ENCODE data around the gene SPATA7. TPM values are rescaled to one million over a fixed set of nuclear protein-coding genes. Genes with fewer than 3 reads are reported as not detected.

Gene SPATA7
- total RNA-seq, 4 donors from 2014 or later = 2.8 to 15.7 (median 10.8) TPM

- intact Hi-C loops (cut with DNase I; ENCODE audit: low total_unique reads) (no loop called here), in situ Hi-C loops (cut with MboI; ENCODE audit: low pct_ligation_motif_present in 1 of 4, low pct_unique_long_range_greater_than_20kb in 1 of 4, low sequenced_read_pairs in 3 of 4) (no loop called here)
- Histone ChIP-seq H3K36me3 (no peaks in the 10 kb centered on the region), H3K4me3 (no peak overlapping the region), H3K4me1 (no peaks in the 10 kb centered on the region), H3K9me3 (no peaks in the 10 kb centered on the region), H3K27me3 (no peaks in the 10 kb centered on the region), H3K27ac (no peak overlapping the region)
- TF ChIP-seq EP300 (IDR thresholded peaks at IDR 0.05; ENCODE audit: low read depth) = no peak
- TF ChIP-seq POLR2A (IDR thresholded peaks at IDR 0.05) = no peak
- no peak for DNase-seq
- 51 to 73% methylated on average over 2 of the region's 2 CpGs for WGBS, 2 donors (ENCODE audit: low coverage in 1 of 2)
These were observed 26.0 kb upstream of the SPATA7 start for GRCh38 chr14:88359500-88359899.

DNA sequence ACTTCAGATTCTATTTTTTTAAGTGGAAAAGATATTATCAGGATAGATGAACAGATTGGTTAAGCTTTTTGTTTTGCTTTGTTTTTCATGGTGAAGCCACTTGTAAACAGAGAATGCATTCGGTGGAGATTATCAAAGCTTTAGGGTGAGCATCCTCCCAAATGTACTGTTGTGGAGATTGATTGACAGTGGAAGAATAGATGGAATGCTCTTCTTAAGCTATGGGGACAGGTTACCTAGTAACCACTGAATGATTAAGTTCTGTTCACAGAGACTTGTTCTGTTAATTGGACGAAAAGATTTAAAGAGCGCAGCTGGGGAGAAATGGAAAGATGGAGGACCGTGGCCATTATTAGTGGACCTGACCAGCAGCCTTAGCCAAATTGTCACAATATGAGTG, 21.8 kb upstream of the SPATA7 start:
- no peak overlapping the region for H3K27ac ChIP-seq
- no peaks in the 10 kb centered on the region for H3K36me3 ChIP-seq
- no peaks in the 10 kb centered on the region for H3K27me3 ChIP-seq
- TF ChIP-seq POLR2A (IDR thresholded peaks at IDR 0.05) = no peak
- no peak for TF ChIP-seq POLR2AphosphoS5 (IDR thresholded peaks at IDR 0.05)
- TF ChIP-seq EP300 (IDR thresholded peaks at IDR 0.05; ENCODE audit: low read depth) = no peak
- TF ChIP-seq, protein P1, sequence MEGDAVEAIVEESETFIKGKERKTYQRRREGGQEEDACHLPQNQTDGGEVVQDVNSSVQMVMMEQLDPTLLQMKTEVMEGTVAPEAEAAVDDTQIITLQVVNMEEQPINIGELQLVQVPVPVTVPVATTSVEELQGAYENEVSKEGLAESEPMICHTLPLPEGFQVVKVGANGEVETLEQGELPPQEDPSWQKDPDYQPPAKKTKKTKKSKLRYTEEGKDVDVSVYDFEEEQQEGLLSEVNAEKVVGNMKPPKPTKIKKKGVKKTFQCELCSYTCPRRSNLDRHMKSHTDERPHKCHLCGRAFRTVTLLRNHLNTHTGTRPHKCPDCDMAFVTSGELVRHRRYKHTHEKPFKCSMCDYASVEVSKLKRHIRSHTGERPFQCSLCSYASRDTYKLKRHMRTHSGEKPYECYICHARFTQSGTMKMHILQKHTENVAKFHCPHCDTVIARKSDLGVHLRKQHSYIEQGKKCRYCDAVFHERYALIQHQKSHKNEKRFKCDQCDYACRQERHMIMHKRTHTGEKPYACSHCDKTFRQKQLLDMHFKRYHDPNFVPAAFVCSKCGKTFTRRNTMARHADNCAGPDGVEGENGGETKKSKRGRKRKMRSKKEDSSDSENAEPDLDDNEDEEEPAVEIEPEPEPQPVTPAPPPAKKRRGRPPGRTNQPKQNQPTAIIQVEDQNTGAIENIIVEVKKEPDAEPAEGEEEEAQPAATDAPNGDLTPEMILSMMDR (IDR thresholded peaks at IDR 0.05) = no peak
- in situ Hi-C loops (cut with MboI; ENCODE audit: low pct_ligation_motif_present in 1 of 4, low pct_unique_long_range_greater_than_20kb in 1 of 4, low sequenced_read_pairs in 3 of 4) (no loop called here), intact Hi-C loops (cut with DNase I; ENCODE audit: low total_unique reads) (no loop called here)
- DNase-seq = no peak
- no peaks in the 10 kb centered on the region for H3K9me3 ChIP-seq
- WGBS, 2 donors (ENCODE audit: low coverage in 1 of 2) = 87 to 92% methylated on average over 3 to 4 of the region's 4 CpGs
- H3K4me1 ChIP-seq = no peaks in the 10 kb centered on the region
- H3K4me3 ChIP-seq = no peak overlapping the region

GRCh38 chr14:88364710-88365413, 20.6 kb upstream of the SPATA7 start:
- intact Hi-C loops (cut with DNase I; ENCODE audit: low total_unique reads) = no loop called here

DNA sequence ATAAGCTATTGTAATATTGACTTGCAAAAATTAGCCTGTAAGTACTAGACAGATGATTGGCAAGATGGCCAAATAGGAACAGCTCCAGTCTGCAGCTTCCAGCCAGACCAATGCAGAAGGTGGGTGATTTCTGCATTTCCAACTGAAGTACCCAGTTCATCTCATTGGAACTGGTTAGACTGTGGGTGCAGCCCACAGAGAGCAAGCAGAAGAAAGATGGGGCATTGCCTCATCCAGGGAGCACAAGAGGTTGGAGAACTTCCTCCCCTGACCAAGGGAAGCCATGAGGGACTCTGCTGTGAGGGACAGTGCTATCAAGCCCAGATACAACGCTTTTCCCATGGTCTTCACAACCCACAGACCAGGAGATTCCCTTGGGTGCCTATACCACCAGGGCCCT, 16.0 kb upstream of the SPATA7 start:
- 35% methylated on average over 1 of the region's 1 CpG; no CpG with 5 or more reads in 1 of the 2 donors for WGBS, 2 donors (ENCODE audit: low coverage in 1 of 2)
- DNase-seq = no peak
- TF ChIP-seq, protein P1 (IDR thresholded peaks at IDR 0.05) = no peak
- TF ChIP-seq POLR2A (IDR thresholded peaks at IDR 0.05) (no peak), POLR2AphosphoS5 (IDR thresholded peaks at IDR 0.05) (no peak), EP300 (IDR thresholded peaks at IDR 0.05; ENCODE audit: low read depth) (no peak)
- no peaks in the 10 kb centered on the region for H3K9me3 ChIP-seq
- intact Hi-C loops (cut with DNase I; ENCODE audit: low total_unique reads) (no loop called here), in situ Hi-C loops (cut with MboI; ENCODE audit: low pct_ligation_motif_present in 1 of 4, low pct_unique_long_range_greater_than_20kb in 1 of 4, low sequenced_read_pairs in 3 of 4) (no loop called here)
- no peaks in the 10 kb centered on the region for H3K27me3 ChIP-seq
- H3K4me1 ChIP-seq = no peaks in the 10 kb centered on the region
- H3K27ac ChIP-seq = no peak overlapping the region
- H3K36me3 ChIP-seq = no peaks in the 10 kb centered on the region
- H3K4me3 ChIP-seq = no peak overlapping the region

More at GRCh38 chr14:88364710-88365413, 20.6 kb upstream of the SPATA7 start:
- H3K36me3 ChIP-seq = no peaks in the 10 kb centered on the region
- H3K27ac ChIP-seq = no peak overlapping the region
- in situ Hi-C loops (cut with MboI; ENCODE audit: low pct_ligation_motif_present in 1 of 4, low pct_unique_long_range_greater_than_20kb in 1 of 4, low sequenced_read_pairs in 3 of 4) = no loop called here
- H3K9me3 ChIP-seq = no peaks in the 10 kb centered on the region
- no peak overlapping the region for H3K4me3 ChIP-seq
- TF ChIP-seq EP300 (IDR thresholded peaks at IDR 0.05; ENCODE audit: low read depth) (no peak), POLR2AphosphoS5 (IDR thresholded peaks at IDR 0.05) (no peak), POLR2A (IDR thresholded peaks at IDR 0.05) (no peak)
- TF ChIP-seq, protein P1 (IDR thresholded peaks at IDR 0.05) = no peak
- no peaks in the 10 kb centered on the region for H3K4me1 ChIP-seq
- DNase-seq = no peak
- no peaks in the 10 kb centered on the region for H3K27me3 ChIP-seq
- WGBS, 2 donors (ENCODE audit: low coverage in 1 of 2) = 67 to 100% methylated on average over 3 to 4 of the region's 4 CpGs

Data from transverse colon (tissue), 4 donors.